Mesothelial cell of epicardium (in vitro differentiated cells): ENCODE measurements around the gene ATP8B3. TPM values are rescaled to one million over a fixed set of nuclear protein-coding genes. Genes with fewer than 3 reads are reported as not detected.

Source experiments
- DNase-seq, 2 experiments: peaks; one replicate each; pipeline ENCODE4 v3.0.0; 2021; ENCODE audit warnings: low spot score in 2 of 2; ENCODE audit not compliant: unreplicated experiment in 2 of 2
- H3K27ac Mint-ChIP-seq: 2 replicates; pipeline ENCODE4 v1.8.0; 2021; ENCODE audit warnings: mixed read lengths
- H3K27me3 Mint-ChIP-seq: 2 replicates; pipeline ENCODE4 v1.8.0; 2021; ENCODE audit warnings: low read depth, mixed read lengths
- H3K36me3 Mint-ChIP-seq: 2 replicates; pipeline ENCODE4 v1.8.0; 2021; ENCODE audit warnings: mixed read lengths
- H3K4me1 Mint-ChIP-seq: 2 replicates; pipeline ENCODE4 v1.8.0; 2021; ENCODE audit warnings: mixed read lengths
- H3K4me3 Mint-ChIP-seq: 2 replicates; pipeline ENCODE4 v1.8.0; 2021; ENCODE audit warnings: mild to moderate bottlenecking, moderate library complexity, mixed read lengths
- H3K9me3 Mint-ChIP-seq: 2 replicates; pipeline ENCODE4 v1.8.0; 2021; ENCODE audit warnings: mixed read lengths
- CTCF ChIP-seq: fragments of 200-600 bp; sonication (generic); IDR thresholded peaks from one replicate; pipeline ENCODE4 v1.5.0; 2021; ENCODE audit warnings: antibody characterized with exemption; ENCODE audit not compliant: unreplicated experiment
- total RNA-seq: library from RNA; stranded (reverse); gene quantifications from 3 replicates; pipeline ENCODE4 v1.2.1, GENCODE V29; 2021

Gene ATP8B3
- total RNA-seq, 1 donor from 2014 or later, result 2.2 TPM

GRCh38 chr19:1758231-1758577, 53.9 kb downstream of the ATP8B3 start:
- no peak for TF ChIP-seq CTCF
- no peak for DNase-seq
- Mint-ChIP-seq H3K4me1 (peaks cover 2% of the 10 kb centered on the region), H3K27me3 (peaks cover 81% of the 10 kb centered on the region), H3K36me3 (no peaks in the 10 kb centered on the region), H3K9me3 (no peaks in the 10 kb centered on the region), H3K4me3 (no peak overlapping the region), H3K27ac (no peak overlapping the region)

- peaks cover 2% of the 10 kb centered on the region for H3K4me1 Mint-ChIP-seq
- no peaks in the 10 kb centered on the region for H3K36me3 Mint-ChIP-seq
- no peak for TF ChIP-seq CTCF
- no peaks in the 10 kb centered on the region for H3K9me3 Mint-ChIP-seq
- no peak overlapping the region for H3K27ac Mint-ChIP-seq
- no peak overlapping the region for H3K4me3 Mint-ChIP-seq
- peaks cover 81% of the 10 kb centered on the region for H3K27me3 Mint-ChIP-seq
- DNase-seq, result no peak
These were observed 54.4 kb downstream of the ATP8B3 start for GRCh38 chr19:1757468-1758230.

GRCh38 chr19:1756705-1757465, 55.2 kb downstream of the ATP8B3 start:
- no peak for DNase-seq
- Mint-ChIP-seq H3K27ac (no peak overlapping the region), H3K4me1 (peaks cover 2% of the 10 kb centered on the region), H3K36me3 (no peaks in the 10 kb centered on the region), H3K9me3 (no peaks in the 10 kb centered on the region), H3K4me3 (no peak overlapping the region), H3K27me3 (peaks cover 82% of the 10 kb centered on the region)
- TF ChIP-seq CTCF, result no peak

GRCh38 chr19:1756264-1756663, 55.8 kb downstream of the ATP8B3 start:
- no peak for TF ChIP-seq CTCF
- Mint-ChIP-seq H3K4me1 (peaks cover 2% of the 10 kb centered on the region), H3K27me3 (peaks cover 82% of the 10 kb centered on the region), H3K4me3 (no peak overlapping the region), H3K27ac (no peak overlapping the region), H3K36me3 (no peaks in the 10 kb centered on the region), H3K9me3 (no peaks in the 10 kb centered on the region)
- DNase-seq, result no peak

GRCh38 chr19:1755467-1756171, 56.5 kb downstream of the ATP8B3 start:
- H3K27ac Mint-ChIP-seq, result no peak overlapping the region
- TF ChIP-seq CTCF, result no peak
- no peaks in the 10 kb centered on the region for H3K9me3 Mint-ChIP-seq
- H3K36me3 Mint-ChIP-seq, result no peaks in the 10 kb centered on the region
- no peak overlapping the region for H3K4me3 Mint-ChIP-seq
- no peak for DNase-seq
- H3K27me3 Mint-ChIP-seq, result peaks cover 82% of the 10 kb centered on the region
- peaks cover 2% of the 10 kb centered on the region for H3K4me1 Mint-ChIP-seq
